Measurements from ENCODE around the gene PLA2G2C. TPM values are rescaled to one million over a fixed set of nuclear protein-coding genes. Genes with fewer than 3 reads are reported as not detected.

PLA2G2C gene
- total and polyA plus RNA-seq, 2 of the 8 experiments (the other 6 are each of a cell fraction or from before 2014, with no cell fraction given): not detected

GRCh38 chr1:20169932-20170331, 16.4 kb downstream of the PLA2G2C start:
- H3K27me3 ChIP-seq (replicated peaks in 1 of 4; ENCODE audit: control insufficient read depth in 3 of 4, extremely low read depth in 1 of 4, insufficient read depth in 3 of 4, low read length in 3 of 4): no peaks in the 10 kb centered on the region

More at GRCh38 chr1:20169932-20170331, 16.4 kb downstream of the PLA2G2C start:
- Histone ChIP-seq H3K79me2 (ENCODE audit: control insufficient read depth in 1 of 2, insufficient read depth in 2 of 2, low read length in 2 of 2) (no peaks in the 10 kb centered on the region), H2BK12ac (ENCODE audit: low read depth, low read length) (no peak overlapping the region), H3K18ac (ENCODE audit: extremely low read depth, low read length) (no peak overlapping the region), H3K27ac (ENCODE audit: low read depth, low read length) (no peak overlapping the region), H4K5ac (ENCODE audit: insufficient read length, low read depth, low read length) (no peak overlapping the region), H3K9me3 (ENCODE audit: insufficient read depth in 2 of 2, low read depth in 1 of 2, low read length in 1 of 2) (no peaks in the 10 kb centered on the region; a peak in 1 of 4 replicates), H3K79me1 (ENCODE audit: low read depth, low read length) (no peaks in the 10 kb centered on the region; the same call in 1 of the 2 replicates), H2BK15ac (ENCODE audit: low read length) (no peak overlapping the region), H2AK5ac (ENCODE audit: low read depth, low read length) (no peak overlapping the region), H3K23me2 (ENCODE audit: low read depth, low read length) (no peaks in the 10 kb centered on the region), H3K23ac (ENCODE audit: insufficient read length) (no peak overlapping the region), H2BK5ac (ENCODE audit: low read depth, low read length) (no peak overlapping the region), H4K8ac (ENCODE audit: extremely low read depth, insufficient read depth, low read length) (peak overlapping the region; percentile 7; the same call in 1 of the 2 replicates), H4K20me1 (replicated peaks in 1 of 2; ENCODE audit: control insufficient read depth in 1 of 2, insufficient read depth in 2 of 2, low read length in 2 of 2) (peaks cover 0 to 1% of the 10 kb centered on the region in 2 experiments), H3K56ac (replicated peaks; ENCODE audit: insufficient read length, low read depth, low read length) (no peak overlapping the region), H3K4me3 (ENCODE audit: extremely low read depth in 1 of 4, insufficient read depth in 2 of 4, low read depth in 3 of 4, low read length in 4 of 4) (no peak overlapping the region), H2BK20ac (ENCODE audit: low read length) (no peak overlapping the region), H3K4ac (replicated peaks; ENCODE audit: insufficient read length, low read depth, low read length) (no peak overlapping the region), H3K9ac (replicated peaks in 1 of 4; ENCODE audit: extremely low read depth in 1 of 4, low read depth in 3 of 4, low read length in 3 of 4) (no peak overlapping the region), H3K4me2 (ENCODE audit: insufficient read depth in 1 of 2, low read depth in 2 of 2, low read length in 2 of 2) (no peak overlapping the region), H3K14ac (ENCODE audit: insufficient read length) (no peak overlapping the region), H3K4me1 (replicated peaks in 1 of 4; ENCODE audit: control insufficient read depth in 3 of 4, insufficient read depth in 4 of 4, low read length in 3 of 4) (peaks cover 0 to 5% (median 0%) of the 10 kb centered on the region in 4 experiments; a peak in 3 of 7 replicates), H4K91ac (replicated peaks; ENCODE audit: insufficient read length, low read length) (no peak overlapping the region), H2AFZ (ENCODE audit: low read length) (no peak overlapping the region), H2BK120ac (replicated peaks; ENCODE audit: low read depth, low read length) (no peak overlapping the region), H3K36me3 (ENCODE audit: control insufficient read depth in 2 of 4, insufficient read depth in 4 of 4, low read length in 3 of 4) (no peaks in the 10 kb centered on the region)
- FAIRE-seq (no peak), DNase-seq (ENCODE audit: low read depth in 1 of 2, low spot score in 2 of 2) (no peak)
- TF ChIP-seq SIN3A (conservative IDR thresholded peaks at IDR 0.05 in 1 of 2, IDR thresholded peaks at IDR 0.05 in 1 of 2; ENCODE audit: low read depth in 1 of 2, low read length in 2 of 2): no peak
- no peak for TF ChIP-seq SUZ12 (IDR thresholded peaks at IDR 0.05; ENCODE audit: low read length)
- no peak for TF ChIP-seq E2F6 (IDR thresholded peaks at IDR 0.05)
- no peak for TF ChIP-seq CREB1 (IDR thresholded peaks at IDR 0.05)
- TF ChIP-seq SIRT6 (IDR thresholded peaks at IDR 0.05; ENCODE audit: low read length): no peak
- no peak for TF ChIP-seq RBBP5 (IDR thresholded peaks at IDR 0.05; ENCODE audit: borderline replicate concordance, low read depth, low read length)
- peak; percentile 45; the same call in 1 of the 2 replicates for TF ChIP-seq KDM1A (IDR thresholded peaks at IDR 0.05; ENCODE audit: borderline replicate concordance, low read length)
- TF ChIP-seq RAD21 (IDR thresholded peaks at IDR 0.05 in 1 of 2, conservative IDR thresholded peaks at IDR 0.05 in 1 of 2; ENCODE audit: low read depth in 2 of 2, low read length in 2 of 2): peak in 1 of 2 experiments; percentile 6; a peak in 1 of 4 replicates
- TF ChIP-seq ATF2 (IDR thresholded peaks at IDR 0.05; ENCODE audit: low read length): no peak
- POLR2A ChIA-PET (ENCODE audit: partially characterized antibody): no interaction called here
- CTCF ChIA-PET (ENCODE audit: partially characterized antibody): interaction anchor here (0.6 to 8.4 kb wide), 9 partner anchors 11 to 251 kb away, joined by 3 to 85 read pairs (median 4); no protein-coding TSS in a partner anchor
- WGBS, 2 experiments (ENCODE audit: extremely low coverage in 1 of 2, insufficient coverage in 1 of 2, insufficient read length in 1 of 2, insufficient replicate concordance in 2 of 2, low coverage in 1 of 2, low lambda C conversion rate in 2 of 2, missing lambda C conversion rate in 1 of 2): 93% methylated on average over 5 of the region's 5 CpGs; no CpG with 5 or more reads in 1 of the 2 experiments

Measured in H1 (cell line).